Astrocyte of the spinal cord (primary cell): Measurements from ENCODE around the gene CRB1.

Experiments
- DNase-seq: peaks from one replicate; pipeline ENCODE4 v3.0.0; 2011; ENCODE audit warnings: low read depth, low spot score
- H3K4me3 ChIP-seq: 2 replicates; pipeline ENCODE4 v1.5.1; 2011; ENCODE audit warnings: low read depth, mild to moderate bottlenecking, low read length, moderate library complexity
- in situ Hi-C: cut with HindIII; loops from 2 replicates; pipeline ENCODE4 v1.10.0; 2017; ENCODE audit warnings: low sequenced_read_pairs
- TF ChIP-seq, protein P1 (sequence below): IDR thresholded peaks from 2 replicates; pipeline ENCODE4 v1.5.1; 2012; ENCODE audit warnings: low read depth, mild to moderate bottlenecking, low read length, inconsistent platforms

Gene CRB1

DNA sequence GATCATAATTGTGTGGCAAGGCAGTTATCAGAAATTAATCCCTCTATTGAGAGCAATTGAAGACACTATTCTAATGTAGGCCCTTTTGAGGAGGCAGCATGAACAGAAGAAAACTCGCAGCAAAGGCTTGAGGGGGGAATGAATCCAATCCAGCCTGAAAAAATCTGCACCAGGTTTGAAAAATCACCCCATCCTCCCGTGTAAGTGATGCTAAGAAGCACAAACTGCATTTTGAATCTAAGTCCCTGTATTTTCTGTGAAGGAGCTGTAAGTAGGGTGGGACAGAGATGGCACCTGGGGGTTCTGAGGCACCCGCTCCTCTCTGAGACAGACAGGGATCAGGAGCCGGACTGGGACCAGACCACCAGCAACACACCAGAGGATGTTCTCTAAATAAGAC is at the start of gene CRB1:
CRB1 (plus strand) TSS at position 241 of the 400 bp plus-strand sequence. CDS start 161 bp downstream, outside the sequence.
- no peak for DNase-seq
- TF ChIP-seq, protein P1, sequence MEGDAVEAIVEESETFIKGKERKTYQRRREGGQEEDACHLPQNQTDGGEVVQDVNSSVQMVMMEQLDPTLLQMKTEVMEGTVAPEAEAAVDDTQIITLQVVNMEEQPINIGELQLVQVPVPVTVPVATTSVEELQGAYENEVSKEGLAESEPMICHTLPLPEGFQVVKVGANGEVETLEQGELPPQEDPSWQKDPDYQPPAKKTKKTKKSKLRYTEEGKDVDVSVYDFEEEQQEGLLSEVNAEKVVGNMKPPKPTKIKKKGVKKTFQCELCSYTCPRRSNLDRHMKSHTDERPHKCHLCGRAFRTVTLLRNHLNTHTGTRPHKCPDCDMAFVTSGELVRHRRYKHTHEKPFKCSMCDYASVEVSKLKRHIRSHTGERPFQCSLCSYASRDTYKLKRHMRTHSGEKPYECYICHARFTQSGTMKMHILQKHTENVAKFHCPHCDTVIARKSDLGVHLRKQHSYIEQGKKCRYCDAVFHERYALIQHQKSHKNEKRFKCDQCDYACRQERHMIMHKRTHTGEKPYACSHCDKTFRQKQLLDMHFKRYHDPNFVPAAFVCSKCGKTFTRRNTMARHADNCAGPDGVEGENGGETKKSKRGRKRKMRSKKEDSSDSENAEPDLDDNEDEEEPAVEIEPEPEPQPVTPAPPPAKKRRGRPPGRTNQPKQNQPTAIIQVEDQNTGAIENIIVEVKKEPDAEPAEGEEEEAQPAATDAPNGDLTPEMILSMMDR: no peak
- H3K4me3 ChIP-seq: no peak within 1 kb of the TSS
- in situ Hi-C loops: no loop called here

GRCh38 chr1:197218857-197219256 is 49.2 kb upstream of the CRB1 start:
- no peak for DNase-seq
- in situ Hi-C loops: no loop called here
- TF ChIP-seq, protein P1: no peak
- H3K4me3 ChIP-seq: no peak overlapping the region

- in situ Hi-C loops: no loop called here
- no peak for DNase-seq
- H3K4me3 ChIP-seq: no peak overlapping the region
- TF ChIP-seq, protein P1: no peak
These were observed 45.9 kb upstream of the CRB1 start for GRCh38 chr1:197222025-197222685.

- TF ChIP-seq, protein P1: no peak
- no peak overlapping the region for H3K4me3 ChIP-seq
- in situ Hi-C loops: no loop called here
- no peak for DNase-seq
These were observed 45.3 kb upstream of the CRB1 start for GRCh38 chr1:197222780-197223179.

- TF ChIP-seq, protein P1: no peak
- H3K4me3 ChIP-seq: no peak overlapping the region
- in situ Hi-C loops: no loop called here
- no peak for DNase-seq
These were observed 43.9 kb upstream of the CRB1 start for GRCh38 chr1:197224160-197224559.

DNA sequence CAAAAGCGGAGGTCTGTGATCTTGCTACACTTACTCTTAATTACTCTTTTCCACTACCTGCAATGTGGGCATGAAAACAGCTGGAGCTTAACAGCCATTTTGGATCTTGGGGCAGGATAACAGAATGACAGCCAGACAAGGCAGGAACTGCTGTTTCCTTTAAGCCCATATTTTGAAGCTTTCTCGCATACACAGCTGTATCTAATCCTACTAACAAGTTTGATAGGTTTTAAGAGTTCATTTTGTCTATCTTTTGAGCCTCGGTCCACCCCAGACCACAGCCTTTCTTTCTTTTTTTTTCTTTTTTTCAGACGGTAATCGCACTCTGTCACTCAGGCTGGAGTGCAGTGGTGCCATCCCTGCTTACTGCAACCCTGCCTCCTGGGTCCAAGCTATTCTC is 42.4 kb upstream of the CRB1 start:
- no peak for DNase-seq
- no peak overlapping the region for H3K4me3 ChIP-seq
- TF ChIP-seq, protein P1: no peak
- in situ Hi-C loops: no loop called here

GRCh38 chr1:197234581-197234980 is 33.5 kb upstream of the CRB1 start:
- H3K4me3 ChIP-seq: no peak overlapping the region
- TF ChIP-seq, protein P1: no peak
- no peak for DNase-seq
- in situ Hi-C loops: no loop called here
